HCT116 (cell line): ENCODE results near the gene VTI1B. TPM values are rescaled to one million over a fixed set of nuclear protein-coding genes. Genes with fewer than 3 reads are reported as not detected.
A peak's percentile ranks its signal among the peaks of the same experiment; 100 is the strongest.

ENCODE experiments used
- ATAC-seq: fragments of 200-7000 bp; cut with Tn5 transposase; 2 replicates; pipeline ENCODE4 v1.9.1; 2020; ENCODE audit warnings: mild to moderate bottlenecking, moderate library complexity
- BruUV-seq: library from RNA; stranded (reverse); fragments of 400-500 nt; replicated peaks from 2 replicates; lab custom pipeline; 2021; lab: Mats Ljungman, UMichigan
- CTCF ChIA-PET: fragments of 300-600 bp; sonication (Branson Sonifier 250); formaldehyde crosslinking; loops from one replicate; lab custom pipeline; 2021; ENCODE audit warnings: antibody characterized with exemption; lab: Charles Lee
- POLR2A ChIA-PET: fragments of 300-600, 350-600 bp; sonication (Branson Sonifier 250); formaldehyde crosslinking; loops from one replicate; lab custom pipeline; 2021; ENCODE audit warnings: antibody characterized with exemption; lab: Charles Lee
- RAD21 ChIA-PET, 2 experiments: fragments of 300-600 bp; sonication (Branson Sonifier 250); formaldehyde crosslinking; loops; one replicate each; lab custom pipeline; 2023; ENCODE audit warnings: low total read pairs in 2 of 2; ENCODE audit not compliant: uncharacterized antibody in 2 of 2, unreplicated experiment in 2 of 2, low non-redundant PET in 1 of 2; lab: Charles Lee
- DNase-seq: peaks from one replicate; pipeline ENCODE4 v3.0.0-alpha.2; 2010; ENCODE audit warnings: low read depth, low spot score
- H2AFZ ChIP-seq: fragments of 200-600 bp; shearing (Covaris generic), sonication (generic); 2 replicates; pipeline ENCODE4 v1.6.1; 2017; ENCODE audit warnings: low read depth, mixed run types, mixed read lengths, antibody characterized with exemption, low read length; ENCODE audit not compliant: poor library complexity, severe bottlenecking
- H3K27ac ChIP-seq: 2 replicates; pipeline ENCODE4 v1.5.1; 2012; ENCODE audit warnings: low read depth, low read length
- H3K27me3 ChIP-seq: fragments of 200-600 bp; sonication (generic); 2 replicates; pipeline ENCODE4 v1.6.1; 2016; ENCODE audit warnings: mixed run types, low read length, mixed read lengths; ENCODE audit not compliant: insufficient read depth
- H3K36me3 ChIP-seq, 2 experiments: fragments of 200-500 bp in 1 of 2; fragments of 200-600 bp in 1 of 2; sonication (Bioruptor generic) in 1 of 2; sonication (generic) in 1 of 2; 2 replicates each; pipeline versions ENCODE4 v1.5.1 to v1.6.1; 2014 to 2016; ENCODE audit warnings: low read length in 2 of 2, inconsistent platforms in 1 of 2, mixed read lengths in 1 of 2, mixed run types in 1 of 2; ENCODE audit not compliant: insufficient read depth in 2 of 2, control insufficient read depth in 1 of 2
- H3K4me1 ChIP-seq, 2 experiments: fragments of 200-600 bp in 1 of 2; sonication (generic) in 1 of 2; 2 replicates each; pipeline versions ENCODE4 v1.5.1 to v1.6.1; 2012 to 2017; ENCODE audit warnings: low read length in 2 of 2, inconsistent platforms in 1 of 2, mild to moderate bottlenecking in 1 of 2, mixed read lengths in 1 of 2, mixed run types in 1 of 2, moderate library complexity in 1 of 2; ENCODE audit not compliant: insufficient read depth in 2 of 2, control insufficient read depth in 1 of 2
- H3K4me2 ChIP-seq: fragments of 200-600 bp; sonication (generic); 2 replicates; pipeline ENCODE4 v1.6.1; 2017; ENCODE audit warnings: mixed run types, low read length, mixed read lengths
- H3K4me3 ChIP-seq, 2 experiments: fragments of 200-600 bp in 1 of 2; sonication (generic) in 1 of 2; replicated peaks in 1 of 2; 2 replicates each; pipeline ENCODE4 v1.5.1; 2011 to 2016; ENCODE audit warnings: low read length in 2 of 2, control low read depth in 1 of 2, low read depth in 1 of 2, mild to moderate bottlenecking in 1 of 2, mixed read lengths in 1 of 2, mixed run types in 1 of 2
- H3K79me2 ChIP-seq: fragments of 200-600 bp; sonication (generic); 2 replicates; pipeline ENCODE4 v1.6.1; 2017; ENCODE audit warnings: mild to moderate bottlenecking, mixed run types, low read length, moderate library complexity, mixed read lengths; ENCODE audit not compliant: insufficient read depth
- H3K9ac ChIP-seq: fragments of 200-600 bp; sonication (generic); 2 replicates; pipeline ENCODE4 v1.6.1; 2016; ENCODE audit warnings: low read length, mixed read lengths
- H3K9me2 ChIP-seq: fragments of 200-600 bp; sonication (generic), shearing (Covaris generic); 2 replicates; pipeline ENCODE4 v1.6.1; 2017; ENCODE audit warnings: mixed run types, mild to moderate bottlenecking, moderate library complexity; ENCODE audit not compliant: insufficient read depth
- H3K9me3 ChIP-seq, 2 experiments: fragments of 200-500 bp in 1 of 2; fragments of 200-600 bp in 1 of 2; sonication (Bioruptor generic) in 1 of 2; sonication (generic) in 1 of 2; 2 replicates each; pipeline ENCODE4 v1.6.1; 2014 to 2017; ENCODE audit warnings: low read length in 2 of 2, mixed read lengths in 2 of 2, inconsistent platforms in 1 of 2, low read depth in 1 of 2, mild to moderate bottlenecking in 1 of 2, mixed run types in 1 of 2, moderate library complexity in 1 of 2; ENCODE audit not compliant: control insufficient read depth in 1 of 2, insufficient read depth in 1 of 2
- H4K20me1 ChIP-seq: fragments of 200-600 bp; sonication (generic), shearing (Covaris generic); 2 replicates; pipeline ENCODE4 v1.6.1; 2017; ENCODE audit warnings: mixed run types, mild to moderate bottlenecking, moderate library complexity; ENCODE audit not compliant: insufficient read depth
- ATF3 ChIP-seq: IDR thresholded peaks from 2 replicates; pipeline ENCODE4 v1.6.1; 2012
- CBX3 ChIP-seq: IDR thresholded peaks from 2 replicates; pipeline ENCODE4 v1.6.1; 2012; ENCODE audit warnings: low read depth
- POLR2A ChIP-seq: IDR thresholded peaks from 2 replicates; pipeline ENCODE4 v1.7.0; 2011; ENCODE audit warnings: borderline replicate concordance; ENCODE audit not compliant: insufficient read depth, insufficient read length; ENCODE audit errors: extremely low read depth
- SP1 ChIP-seq: IDR thresholded peaks from 2 replicates; pipeline ENCODE4 v1.6.1; 2012; ENCODE audit warnings: low read depth
- YY1 ChIP-seq: IDR thresholded peaks from 2 replicates; pipeline ENCODE4 v1.6.1; 2011; ENCODE audit warnings: low read length, low read depth, moderate library complexity, mild to moderate bottlenecking; ENCODE audit not compliant: insufficient replicate concordance; ENCODE audit errors: extremely low read depth
- ZFX ChIP-seq: fragments of 450-650 bp; IDR thresholded peaks from 2 replicates; pipeline ENCODE4 v1.6.1; 2017
- intact Hi-C: fragments of 100-400 bp; cut with micrococcal nuclease; formaldehyde crosslinking; loops from 2 replicates; pipeline ENCODE4 v1.10.0; 2022
- total RNA-seq: library from RNA; stranded (reverse); gene quantifications from one replicate; pipeline ENCODE4 v1.2.1, GENCODE V29; 2021; ENCODE audit not compliant: unreplicated experiment

The VTI1B gene
- total RNA-seq, 1 experiment from 2014 or later, result 86.3 TPM

GRCh38 chr14:67690011-67690410, 15.6 kb upstream of the VTI1B start:
- RAD21 ChIA-PET, result no interaction called here
- intact Hi-C loops, result no loop called here
- CTCF ChIA-PET, result no interaction called here
- Histone ChIP-seq H3K4me3 (no peak overlapping the region), H3K79me2 (peaks cover 42% of the 10 kb centered on the region), H3K9me3 (no peaks in the 10 kb centered on the region), H3K9me2 (no peaks in the 10 kb centered on the region), H4K20me1 (no peaks in the 10 kb centered on the region), H3K9ac (no peak overlapping the region), H3K36me3 (peaks cover 38 to 63% of the 10 kb centered on the region in 2 experiments), H3K4me2 (no peak overlapping the region), H3K27me3 (no peaks in the 10 kb centered on the region), H2AFZ (no peak overlapping the region), H3K27ac (no peak overlapping the region), H3K4me1 (peaks cover 6 to 16% of the 10 kb centered on the region in 2 experiments; a peak in 3 of 4 replicates)
- POLR2A ChIA-PET, result interaction anchor here (1.0 kb wide), 1 partner anchor 11 kb away, joined by 7 read pairs; no protein-coding TSS in a partner anchor
- ATAC-seq (no peak), DNase-seq (no peak)
- TF ChIP-seq POLR2A (no peak), SP1 (no peak), ZFX (no peak)
- BruUV-seq, result no TSS peak

- Histone ChIP-seq H3K9me2 (no peaks in the 10 kb centered on the region), H2AFZ (no peak overlapping the region), H3K27ac (no peak overlapping the region), H3K9ac (no peak overlapping the region), H3K4me3 (no peak overlapping the region), H3K9me3 (no peaks in the 10 kb centered on the region), H3K27me3 (no peaks in the 10 kb centered on the region), H3K36me3 (peaks cover 43 to 44% of the 10 kb centered on the region in 2 experiments), H3K4me2 (no peak overlapping the region), H4K20me1 (no peaks in the 10 kb centered on the region), H3K4me1 (no peaks in the 10 kb centered on the region)
- TSS peak; percentile 2 for BruUV-seq
- DNase-seq, result no peak
- no peak for ATAC-seq
- CTCF ChIA-PET, result no interaction called here
- intact Hi-C loops, result no loop called here
- RAD21 ChIA-PET, result no interaction called here
- POLR2A ChIA-PET, result no interaction called here
- TF ChIP-seq YY1, result no peak
- TF ChIP-seq CBX3, result no peak
- TF ChIP-seq ATF3, result no peak
- TF ChIP-seq, all 23 proteins: peak for 0
- peaks cover 17% of the 10 kb centered on the region; the same call in 1 of the 2 replicates for H3K79me2 ChIP-seq
Measured at GRCh38 chr14:67683842-67684241, 9.4 kb upstream of the VTI1B start.
